ENCODE measurements around the gene DLGAP4.

Gene DLGAP4, protein sequence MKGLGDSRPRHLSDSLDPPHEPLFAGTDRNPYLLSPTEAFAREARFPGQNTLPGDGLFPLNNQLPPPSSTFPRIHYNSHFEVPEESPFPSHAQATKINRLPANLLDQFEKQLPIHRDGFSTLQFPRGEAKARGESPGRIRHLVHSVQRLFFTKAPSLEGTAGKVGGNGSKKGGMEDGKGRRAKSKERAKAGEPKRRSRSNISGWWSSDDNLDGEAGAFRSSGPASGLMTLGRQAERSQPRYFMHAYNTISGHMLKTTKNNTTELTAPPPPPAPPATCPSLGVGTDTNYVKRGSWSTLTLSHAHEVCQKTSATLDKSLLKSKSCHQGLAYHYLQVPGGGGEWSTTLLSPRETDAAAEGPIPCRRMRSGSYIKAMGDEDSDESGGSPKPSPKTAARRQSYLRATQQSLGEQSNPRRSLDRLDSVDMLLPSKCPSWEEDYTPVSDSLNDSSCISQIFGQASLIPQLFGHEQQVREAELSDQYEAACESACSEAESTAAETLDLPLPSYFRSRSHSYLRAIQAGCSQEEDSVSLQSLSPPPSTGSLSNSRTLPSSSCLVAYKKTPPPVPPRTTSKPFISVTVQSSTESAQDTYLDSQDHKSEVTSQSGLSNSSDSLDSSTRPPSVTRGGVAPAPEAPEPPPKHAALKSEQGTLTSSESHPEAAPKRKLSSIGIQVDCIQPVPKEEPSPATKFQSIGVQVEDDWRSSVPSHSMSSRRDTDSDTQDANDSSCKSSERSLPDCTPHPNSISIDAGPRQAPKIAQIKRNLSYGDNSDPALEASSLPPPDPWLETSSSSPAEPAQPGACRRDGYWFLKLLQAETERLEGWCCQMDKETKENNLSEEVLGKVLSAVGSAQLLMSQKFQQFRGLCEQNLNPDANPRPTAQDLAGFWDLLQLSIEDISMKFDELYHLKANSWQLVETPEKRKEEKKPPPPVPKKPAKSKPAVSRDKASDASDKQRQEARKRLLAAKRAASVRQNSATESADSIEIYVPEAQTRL

DNA sequence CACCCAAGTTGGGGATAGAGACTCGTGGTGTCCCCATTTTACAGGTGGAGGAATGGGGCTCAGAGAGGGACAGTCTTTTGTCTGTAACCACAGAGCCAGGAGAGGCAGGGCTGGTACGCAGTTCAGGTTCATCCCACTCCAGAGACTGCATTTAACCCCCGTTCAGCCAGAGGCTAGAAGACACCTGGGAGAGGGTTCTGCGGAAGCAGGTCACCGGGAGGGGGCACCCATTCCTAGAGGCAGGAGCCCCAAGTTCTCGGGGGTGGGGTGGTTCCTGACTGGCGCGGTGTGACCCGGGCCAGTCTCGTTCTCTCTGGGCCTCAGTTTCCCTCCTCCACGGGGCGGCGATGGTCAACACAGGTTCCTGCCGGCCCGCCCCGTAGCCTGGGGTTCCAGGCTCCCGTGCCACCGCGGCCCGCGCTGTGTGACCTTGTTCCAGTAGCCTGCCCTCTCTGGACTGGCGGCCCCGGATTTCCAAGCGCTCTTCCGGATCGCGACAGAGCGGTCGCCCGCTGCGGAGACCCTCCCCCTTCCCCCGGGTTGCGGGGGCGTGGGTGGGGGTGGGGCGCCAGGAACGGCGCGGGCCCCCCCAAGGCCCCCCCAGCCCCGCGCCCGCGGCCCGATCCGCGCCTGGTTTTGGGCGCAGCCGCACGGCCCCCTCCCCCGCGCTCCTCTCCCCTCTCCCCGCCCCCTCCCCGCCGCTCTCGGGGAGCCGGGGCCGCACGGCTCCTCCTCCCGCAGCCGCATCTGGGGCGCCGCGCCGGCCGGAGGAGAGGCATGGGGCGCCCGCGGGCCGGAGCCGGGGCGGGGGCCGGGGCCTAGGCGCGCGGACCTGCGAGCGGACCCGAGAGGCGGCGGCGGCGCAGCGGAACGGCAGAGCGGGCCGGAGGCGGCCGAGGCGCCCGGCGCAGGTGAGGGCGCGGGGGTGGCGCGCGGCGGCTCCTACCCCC, at the start of gene DLGAP4:
Gene DLGAP4 (plus strand): TSS at position 738 of the 950 bp plus-strand sequence. CDS start 125,379 bp downstream, outside the sequence.
- no peak for DNase-seq

GRCh38 chr20:36259177-36260061, 46.7 kb upstream of the DLGAP4 start:
- no peak for DNase-seq

DNA sequence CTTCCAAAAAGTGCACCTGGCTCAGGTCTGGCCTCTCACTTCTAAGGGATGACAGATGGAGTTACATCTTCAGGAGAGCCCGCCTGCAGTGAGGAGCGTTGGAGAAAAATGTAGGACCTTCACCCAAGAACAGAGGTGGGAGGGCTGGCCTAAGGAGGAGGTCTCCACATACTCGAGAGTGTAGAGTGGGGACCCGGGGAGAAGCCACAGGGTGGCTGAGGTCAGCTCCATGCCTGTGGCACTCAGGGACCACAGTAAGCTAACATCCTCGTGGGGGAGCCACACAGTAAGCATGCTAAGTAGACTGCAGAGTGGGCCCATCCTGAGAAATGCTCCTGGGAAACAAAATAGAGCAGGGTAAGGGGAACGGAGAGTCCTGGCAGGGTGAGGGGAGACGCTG, 45.8 kb upstream of the DLGAP4 start:
- no peak for DNase-seq

- DNase-seq: no peak
Observed at GRCh38 chr20:36261389-36262105, 44.6 kb upstream of the DLGAP4 start.

- DNase-seq: no peak
Observed at GRCh38 chr20:36262440-36262839, 43.7 kb upstream of the DLGAP4 start.

- no peak for DNase-seq
Observed at GRCh38 chr20:36264426-36265246, 41.5 kb upstream of the DLGAP4 start.

GRCh38 chr20:36266189-36266588, 40.0 kb upstream of the DLGAP4 start:
- DNase-seq: no peak

DNA sequence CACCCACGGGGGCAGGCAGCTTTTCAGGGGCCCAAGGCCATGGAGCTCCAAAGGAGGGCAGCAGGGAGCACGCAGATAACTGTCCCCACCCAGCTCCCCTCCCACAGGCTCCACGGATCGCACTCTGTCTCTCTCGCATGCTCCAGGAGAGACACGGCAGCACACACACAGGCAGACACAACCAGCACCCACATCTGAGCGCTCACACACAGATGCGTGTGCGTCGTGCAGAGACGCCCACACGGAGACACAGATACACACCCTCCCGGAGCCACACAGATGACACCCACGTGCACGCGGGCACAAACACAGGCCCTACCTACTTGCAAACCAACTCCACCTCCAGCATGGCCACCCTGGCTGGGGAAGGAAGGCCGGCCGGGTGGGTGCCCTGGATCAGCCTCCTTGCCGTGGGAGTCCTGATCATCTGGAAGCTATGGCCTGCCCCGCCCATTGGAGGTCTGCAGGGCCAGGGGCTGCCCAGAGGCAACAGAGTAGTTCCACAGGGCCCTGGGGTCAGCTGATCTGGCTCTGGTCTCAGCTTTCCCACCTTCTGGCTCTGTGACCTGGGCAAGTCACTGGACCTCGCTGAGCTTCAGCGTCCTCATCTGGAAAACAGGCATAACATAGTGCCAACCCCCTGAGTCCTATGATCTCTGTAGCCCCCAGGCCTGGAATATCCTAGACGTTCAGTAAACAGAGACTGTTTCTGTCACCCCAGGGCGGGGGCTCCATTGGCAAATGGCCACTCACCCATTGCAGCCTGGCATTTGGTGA, 38.3 kb upstream of the DLGAP4 start:
- no peak for DNase-seq

- DNase-seq: no peak
Observed at GRCh38 chr20:36268440-36269342, 37.4 kb upstream of the DLGAP4 start.

GRCh38 chr20:36269507-36269906, 36.6 kb upstream of the DLGAP4 start:
- no peak for DNase-seq

GRCh38 chr20:36270744-36271638, 35.1 kb upstream of the DLGAP4 start:
- DNase-seq: no peak

DNA sequence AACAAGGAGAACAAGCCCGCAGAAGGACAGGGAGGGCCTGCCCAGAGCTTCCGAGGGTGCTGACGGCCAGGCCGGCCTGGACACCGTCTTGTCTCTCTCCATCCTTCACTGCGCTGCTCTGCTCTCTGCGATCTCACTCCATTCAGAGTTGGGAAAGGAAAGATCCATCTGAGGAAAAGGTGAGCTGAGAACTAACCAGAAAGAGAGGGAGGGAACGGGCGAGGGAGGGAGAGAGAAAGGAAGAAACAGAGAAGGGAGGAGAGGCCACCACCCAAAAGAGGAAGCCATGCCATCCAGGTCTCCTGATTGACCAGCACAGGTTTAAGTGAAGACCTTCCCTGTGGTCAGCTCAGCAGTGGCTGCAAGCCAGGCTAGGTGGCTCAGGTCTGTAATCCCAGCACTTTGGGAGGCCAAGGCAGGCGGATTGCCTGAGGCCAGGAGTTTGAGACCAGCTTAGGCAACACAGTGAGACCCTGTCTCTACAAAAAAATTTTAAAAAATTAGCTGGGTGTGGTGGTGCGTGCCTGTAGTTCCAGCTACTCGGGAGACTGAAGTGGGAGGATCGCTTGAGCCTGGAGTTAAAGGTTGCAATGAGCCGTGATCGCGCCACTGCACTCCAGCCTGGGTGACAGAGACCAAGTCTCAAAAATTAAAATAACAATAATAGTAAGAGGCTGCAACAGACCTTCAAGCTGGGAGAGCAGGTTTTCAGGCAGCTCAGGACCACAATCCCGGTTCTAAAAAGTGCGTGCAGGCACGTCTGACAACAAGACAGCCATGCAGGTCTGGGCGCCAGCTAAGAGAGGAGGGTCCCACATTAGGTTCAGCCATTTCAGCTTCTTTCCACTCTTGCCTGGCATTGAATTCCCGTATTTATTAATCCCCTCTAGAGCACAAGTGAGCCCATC, 34.2 kb upstream of the DLGAP4 start:
- DNase-seq: no peak

- DNase-seq: no peak
Observed at GRCh38 chr20:36272547-36273220, 33.5 kb upstream of the DLGAP4 start.

DNA sequence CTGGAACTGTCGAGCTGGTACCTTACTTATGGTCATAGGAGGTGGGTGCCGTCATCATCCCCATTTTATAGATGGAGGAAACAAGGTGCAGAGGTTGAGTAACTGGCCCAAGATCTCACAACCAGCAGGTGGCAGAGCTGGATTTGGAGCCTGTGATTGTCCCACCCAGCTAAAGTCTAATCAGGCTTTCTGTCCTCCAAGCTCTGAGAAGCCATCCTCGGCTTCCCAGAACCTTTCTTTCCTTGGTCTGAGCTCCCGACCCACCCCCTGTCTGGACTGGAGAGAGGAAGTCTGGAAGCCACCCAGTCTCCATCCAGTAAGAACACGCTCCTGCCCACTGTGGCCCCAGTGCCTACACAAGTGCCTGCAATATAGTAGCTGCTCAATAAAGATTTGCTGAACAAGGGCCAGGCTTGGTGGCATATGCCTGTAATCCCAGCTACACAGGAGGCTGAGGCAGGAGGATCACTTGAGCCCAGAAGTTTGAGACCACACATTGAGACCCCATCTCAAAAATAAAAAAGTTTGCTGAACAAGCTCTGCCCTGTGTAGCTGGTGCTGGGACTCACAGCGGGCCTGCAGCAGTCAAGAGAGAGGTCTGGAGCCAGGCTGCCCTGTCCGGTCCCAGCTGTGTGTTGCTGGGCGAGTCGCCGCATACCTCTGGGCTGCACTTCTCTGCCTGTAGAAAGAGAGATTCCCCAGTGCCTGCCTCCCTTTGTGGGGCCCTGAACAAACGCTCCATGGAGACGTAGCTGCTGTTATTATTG, 32.5 kb upstream of the DLGAP4 start:
- DNase-seq: peak; percentile 17

Data from NK-92 treated with Interleukin-12 subunit alpha and Interleukin-12 subunit beta, amount 100 ng/mL, for 24 hours (cell line).